Smooth muscle cell (in vitro differentiated cells): ENCODE results near the gene EMILIN3. TPM values are rescaled to one million over a fixed set of nuclear protein-coding genes. Genes with fewer than 3 reads are reported as not detected.

Experiments used
- DNase-seq: peaks from one replicate; lab custom pipeline; 2025; ENCODE audit not compliant: unreplicated experiment; lab: John Stamatoyannopoulos, UW
- H2AFZ ChIP-seq: fragments of 200-600 bp; sonication (generic); 2 replicates; pipeline ENCODE4 v1.6.0; 2016; ENCODE audit warnings: antibody characterized with exemption, low read depth, mild to moderate bottlenecking
- H3F3A ChIP-seq: fragments of 200-600 bp; sonication (generic); 2 replicates; pipeline ENCODE4 v1.6.0; 2017; ENCODE audit warnings: antibody characterized with exemption, low read depth
- H3K27ac ChIP-seq: fragments of 200-600 bp; sonication (generic); 2 replicates; pipeline ENCODE4 v1.5.1; 2016; ENCODE audit warnings: low read depth, mild to moderate bottlenecking
- H3K27me3 ChIP-seq: fragments of 200-600 bp; sonication (generic); 2 replicates; pipeline ENCODE4 v1.6.1; 2016; ENCODE audit warnings: low read depth, mild to moderate bottlenecking
- H3K36me3 ChIP-seq: fragments of 200-600 bp; sonication (generic); 2 replicates; pipeline ENCODE4 v1.5.1; 2016; ENCODE audit warnings: low read depth
- H3K4me1 ChIP-seq: fragments of 200-600 bp; sonication (generic); 2 replicates; pipeline ENCODE4 v1.5.1; 2016; ENCODE audit warnings: low read depth
- H3K4me2 ChIP-seq: fragments of 200-600 bp; sonication (generic); 2 replicates; pipeline ENCODE4 v1.6.0; 2016; ENCODE audit warnings: mild to moderate bottlenecking
- H3K4me3 ChIP-seq: fragments of 200-600 bp; sonication (generic); 2 replicates; pipeline ENCODE4 v1.5.1; 2016; ENCODE audit warnings: mild to moderate bottlenecking
- H3K79me2 ChIP-seq: fragments of 200-600 bp; sonication (generic); 2 replicates; pipeline ENCODE4 v1.6.0; 2016; ENCODE audit warnings: low read depth, mild to moderate bottlenecking
- H3K9ac ChIP-seq: fragments of 200-600 bp; sonication (generic); 2 replicates; pipeline ENCODE4 v1.6.0; 2016; ENCODE audit warnings: low read depth
- H3K9me3 ChIP-seq: fragments of 200-600 bp; sonication (generic); replicated peaks from 2 replicates; pipeline ENCODE4 v1.5.1; 2016; ENCODE audit warnings: low read depth
- H4K20me1 ChIP-seq: fragments of 200-600 bp; sonication (generic); 2 replicates; pipeline ENCODE4 v1.6.0; 2016; ENCODE audit warnings: low read depth
- CTCF ChIP-seq: fragments of 200-600 bp; sonication (generic); IDR thresholded peaks from 2 replicates; pipeline ENCODE4 v1.5.1; 2017; ENCODE audit warnings: borderline replicate concordance, mild to moderate bottlenecking, antibody characterized with exemption; ENCODE audit not compliant: insufficient read depth, poor library complexity, severe bottlenecking
- WGBS: methylation state at CpG from one replicate; pipeline ENCODE4 v1.1.7; 2016; ENCODE audit warnings: low lambda C conversion rate; 5-methylcytosine and 5-hydroxymethylcytosine counted together
- polyA plus RNA-seq: library from polyadenylated mRNA; unstranded; fragments of >200 nt; fragmentation: Nextera tagmentation; extraction: Ambion mirVana; gene quantifications from 2 replicates; pipeline ENCODE4 v1.2.1, GENCODE V29; 2016
- total RNA-seq: library from RNA; depleted of rRNA; stranded (reverse); fragments of >200 nt; gene quantifications from 2 replicates; pipeline ENCODE4 v1.2.3, GENCODE V29; 2014

The EMILIN3 gene
- total and polyA plus RNA-seq, 2 experiments from 2014 or later: 0.18 to 0.36 TPM

GRCh38 chr20:41371371-41371770 is 4.8 kb upstream of the EMILIN3 start:
- no peak overlapping the region for H3K4me3 ChIP-seq
- H3K4me1 ChIP-seq: peaks cover 6% of the 10 kb centered on the region
- no peak overlapping the region for H3K4me2 ChIP-seq
- H4K20me1 ChIP-seq: no peaks in the 10 kb centered on the region
- H3K9me3 ChIP-seq: no peaks in the 10 kb centered on the region
- no peak overlapping the region for H3K9ac ChIP-seq
- 92% methylated on average over 4 of the region's 4 CpGs for WGBS
- no peak overlapping the region for H2AFZ ChIP-seq
- no peak for TF ChIP-seq CTCF
- no peak overlapping the region for H3K27ac ChIP-seq
- H3F3A ChIP-seq: no peaks in the 10 kb centered on the region
- DNase-seq: no peak
- H3K79me2 ChIP-seq: no peaks in the 10 kb centered on the region
- H3K36me3 ChIP-seq: no peaks in the 10 kb centered on the region
- H3K27me3 ChIP-seq: peaks cover 15% of the 10 kb centered on the region

- Histone ChIP-seq H3K9me3 (no peaks in the 10 kb centered on the region), H3K4me3 (no peak overlapping the region), H2AFZ (no peak overlapping the region), H4K20me1 (no peaks in the 10 kb centered on the region), H3K4me1 (peaks cover 6% of the 10 kb centered on the region), H3K9ac (no peak overlapping the region), H3K4me2 (no peak overlapping the region), H3F3A (no peaks in the 10 kb centered on the region), H3K27me3 (peaks cover 26% of the 10 kb centered on the region), H3K79me2 (no peaks in the 10 kb centered on the region), H3K27ac (no peak overlapping the region), H3K36me3 (no peaks in the 10 kb centered on the region)
- 93% methylated on average over 5 of the region's 5 CpGs for WGBS
- TF ChIP-seq CTCF: no peak
- DNase-seq: no peak
Measured at GRCh38 chr20:41370176-41370575, 3.6 kb upstream of the EMILIN3 start.

GRCh38 chr20:41369673-41370072 is 3.1 kb upstream of the EMILIN3 start:
- Histone ChIP-seq H3K4me1 (peaks cover 6% of the 10 kb centered on the region), H3K27ac (no peak overlapping the region), H3K79me2 (no peaks in the 10 kb centered on the region), H3K4me2 (no peak overlapping the region), H3F3A (no peaks in the 10 kb centered on the region), H3K9ac (no peak overlapping the region), H3K27me3 (peaks cover 31% of the 10 kb centered on the region), H2AFZ (no peak overlapping the region), H3K9me3 (no peaks in the 10 kb centered on the region), H3K36me3 (no peaks in the 10 kb centered on the region), H3K4me3 (no peak overlapping the region), H4K20me1 (no peaks in the 10 kb centered on the region)
- 93% methylated on average over 2 of the region's 2 CpGs for WGBS
- DNase-seq: no peak
- TF ChIP-seq CTCF: no peak

DNA sequence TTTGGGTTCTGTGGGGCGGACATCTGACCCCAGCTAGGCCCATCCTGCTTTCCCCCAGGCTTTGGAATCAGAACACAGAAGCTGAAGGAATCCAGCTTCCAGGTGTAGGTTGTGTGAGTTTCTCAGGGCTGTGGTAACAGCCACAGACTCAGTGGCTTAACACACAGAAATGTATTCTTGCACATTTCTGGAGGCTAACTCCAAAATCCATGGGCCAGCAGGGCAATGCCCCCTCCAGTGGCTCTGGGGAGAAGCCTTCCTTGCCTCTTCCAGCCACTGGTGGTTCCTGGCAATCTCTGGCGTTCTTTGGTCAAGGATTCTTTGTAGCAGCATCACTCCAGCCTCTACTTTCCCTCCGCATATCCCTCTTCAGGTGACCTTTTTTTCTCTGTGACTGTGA is 1.3 kb upstream of the EMILIN3 start:
- Histone ChIP-seq H3K79me2 (no peaks in the 10 kb centered on the region), H3K27ac (no peak overlapping the region), H3K9ac (no peak overlapping the region), H3K4me1 (peaks cover 6% of the 10 kb centered on the region), H3F3A (no peaks in the 10 kb centered on the region), H4K20me1 (no peaks in the 10 kb centered on the region), H3K27me3 (peaks cover 39% of the 10 kb centered on the region), H3K36me3 (no peaks in the 10 kb centered on the region), H3K4me3 (no peak overlapping the region), H3K4me2 (no peak overlapping the region), H3K9me3 (no peaks in the 10 kb centered on the region), H2AFZ (no peak overlapping the region)
- WGBS: 90% methylated on average over 3 of the region's 3 CpGs
- TF ChIP-seq CTCF: no peak
- no peak for DNase-seq
